Panc1 (cell line): Measurements from ENCODE around the gene NEK6. TPM values are rescaled to one million over a fixed set of nuclear protein-coding genes. Genes with fewer than 3 reads are reported as not detected.
A peak's percentile ranks its signal among the peaks of the same experiment; 100 is the strongest.

Source experiments
- ATAC-seq: fragments of 200-7000 bp; cut with Tn5 transposase; 2 replicates; pipeline ENCODE4 v1.9.1; 2020; ENCODE audit warnings: mild to moderate bottlenecking, moderate library complexity
- BruUV-seq: library from RNA; stranded (reverse); fragments of 400-500 nt; replicated peaks from 2 replicates; lab custom pipeline; 2021; lab: Mats Ljungman, UMichigan
- CTCF ChIA-PET: fragments of 300-600 bp; sonication (Branson Sonifier 250); formaldehyde crosslinking; loops from one replicate; lab custom pipeline; 2022; ENCODE audit warnings: antibody characterized with exemption; lab: Charles Lee
- POLR2A ChIA-PET: fragments of 300-600 bp; sonication (Branson Sonifier 250); formaldehyde crosslinking; loops from one replicate; lab custom pipeline; 2022; ENCODE audit warnings: antibody characterized with exemption; lab: Charles Lee
- DNase-seq: peaks from one replicate; pipeline ENCODE4 v3.0.0-alpha.2; 2010; ENCODE audit warnings: low read depth, low spot score
- H3K27ac ChIP-seq: 2 replicates; pipeline ENCODE4 v1.5.1; 2011; ENCODE audit warnings: mild to moderate bottlenecking, low read length, inconsistent platforms
- H3K27me3 ChIP-seq: fragments of 200-500 bp; sonication (Bioruptor generic); 2 replicates; pipeline ENCODE4 v1.6.0; 2014; ENCODE audit warnings: low read length, inconsistent platforms; ENCODE audit not compliant: control insufficient read depth, insufficient read depth
- H3K36me3 ChIP-seq: fragments of 200-500 bp; sonication (Bioruptor generic); 2 replicates; pipeline ENCODE4 v1.5.1; 2014; ENCODE audit warnings: inconsistent platforms, mild to moderate bottlenecking, low read length, moderate library complexity; ENCODE audit not compliant: control insufficient read depth, insufficient read depth
- H3K4me1 ChIP-seq: 2 replicates; pipeline ENCODE4 v1.5.1; 2011; ENCODE audit warnings: inconsistent platforms, mild to moderate bottlenecking, low read length, moderate library complexity; ENCODE audit not compliant: control insufficient read depth, insufficient read depth
- H3K4me3 ChIP-seq, 2 experiments: 2 replicates each; pipeline ENCODE4 v1.5.1; 2011 to 2012; ENCODE audit warnings: low read depth in 2 of 2, low read length in 2 of 2, mild to moderate bottlenecking in 2 of 2, inconsistent platforms in 1 of 2, moderate library complexity in 1 of 2
- H3K9me3 ChIP-seq: fragments of 200-500 bp; sonication (Bioruptor generic); 2 replicates; pipeline ENCODE4 v1.5.1; 2014; ENCODE audit warnings: low read depth, mild to moderate bottlenecking, inconsistent platforms, low read length, moderate library complexity; ENCODE audit not compliant: control insufficient read depth, insufficient read depth
- POLR2AphosphoS5 ChIP-seq: IDR thresholded peaks from 2 replicates; pipeline ENCODE4 v1.6.1; 2012; ENCODE audit warnings: mild to moderate bottlenecking, low read depth, low read length, moderate library complexity
- SIN3A ChIP-seq: IDR thresholded peaks from 2 replicates; pipeline ENCODE4 v1.6.1; 2012; ENCODE audit warnings: low read depth, mild to moderate bottlenecking, low read length, moderate library complexity, borderline replicate concordance; ENCODE audit not compliant: insufficient read depth
- TCF7L2 ChIP-seq: IDR thresholded peaks from 2 replicates; pipeline ENCODE4 v1.6.1; 2011; ENCODE audit warnings: mild to moderate bottlenecking, low read depth, low read length, inconsistent platforms
- in situ Hi-C: cut with HindIII; loops from 2 replicates; pipeline ENCODE4 v1.10.0; 2016; ENCODE audit warnings: low sequenced_read_pairs, low pct_unique_long_range_greater_than_20kb
- intact Hi-C: fragments of 100-400 bp; cut with micrococcal nuclease; formaldehyde crosslinking; loops from one replicate; pipeline ENCODE4 v1.10.0; 2022; ENCODE audit not compliant: unreplicated experiment
- total RNA-seq: library from RNA; stranded (reverse); gene quantifications from one replicate; pipeline ENCODE4 v1.2.1, GENCODE V29; 2021; ENCODE audit not compliant: unreplicated experiment
- TF ChIP-seq, protein P1 (sequence below), 2 experiments: IDR thresholded peaks; 2 replicates each; pipeline ENCODE4 v1.6.1; 2011 to 2012; ENCODE audit warnings: low read depth in 2 of 2, control low read depth in 1 of 2, low read length in 1 of 2, mild to moderate bottlenecking in 1 of 2, moderate library complexity in 1 of 2; ENCODE audit not compliant: insufficient read depth in 1 of 2
- TF ChIP-seq, protein P2 (sequence below): fragments of 450-650 bp; IDR thresholded peaks from 2 replicates; pipeline ENCODE4 v1.5.1; 2017; ENCODE audit warnings: mild to moderate bottlenecking

NEK6 gene
- total RNA-seq, 1 experiment from 2014 or later = 56.3 TPM

DNA sequence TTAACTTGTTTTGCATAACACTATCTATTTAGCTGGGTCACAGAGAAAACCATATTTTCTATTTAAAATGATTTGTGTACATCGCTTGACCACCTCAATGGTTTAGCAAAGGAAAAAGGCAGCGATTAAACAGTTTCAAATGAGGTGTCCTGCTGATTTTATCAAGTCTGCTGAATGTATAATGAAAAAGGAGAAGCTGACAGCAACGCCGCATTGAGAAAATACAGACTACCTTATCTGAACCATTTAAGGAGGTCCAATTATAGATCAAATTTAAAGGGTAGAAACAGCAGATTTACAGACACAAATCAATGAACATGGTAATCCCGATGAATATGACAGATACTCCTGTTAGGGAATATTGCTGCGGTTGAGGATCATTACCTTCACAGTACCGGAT is 127.9 kb downstream of the NEK6 start:
- Histone ChIP-seq H3K4me3 (no peak overlapping the region), H3K9me3 (no peaks in the 10 kb centered on the region), H3K27me3 (no peaks in the 10 kb centered on the region), H3K27ac (peak overlapping the region; percentile 31; the same call in 1 of the 2 replicates), H3K4me1 (peaks cover 55% of the 10 kb centered on the region), H3K36me3 (peaks cover 6% of the 10 kb centered on the region)
- no TSS peak for BruUV-seq
- TF ChIP-seq TCF7L2 (no peak), SIN3A (no peak), POLR2AphosphoS5 (no peak)
- TF ChIP-seq, protein P1, sequence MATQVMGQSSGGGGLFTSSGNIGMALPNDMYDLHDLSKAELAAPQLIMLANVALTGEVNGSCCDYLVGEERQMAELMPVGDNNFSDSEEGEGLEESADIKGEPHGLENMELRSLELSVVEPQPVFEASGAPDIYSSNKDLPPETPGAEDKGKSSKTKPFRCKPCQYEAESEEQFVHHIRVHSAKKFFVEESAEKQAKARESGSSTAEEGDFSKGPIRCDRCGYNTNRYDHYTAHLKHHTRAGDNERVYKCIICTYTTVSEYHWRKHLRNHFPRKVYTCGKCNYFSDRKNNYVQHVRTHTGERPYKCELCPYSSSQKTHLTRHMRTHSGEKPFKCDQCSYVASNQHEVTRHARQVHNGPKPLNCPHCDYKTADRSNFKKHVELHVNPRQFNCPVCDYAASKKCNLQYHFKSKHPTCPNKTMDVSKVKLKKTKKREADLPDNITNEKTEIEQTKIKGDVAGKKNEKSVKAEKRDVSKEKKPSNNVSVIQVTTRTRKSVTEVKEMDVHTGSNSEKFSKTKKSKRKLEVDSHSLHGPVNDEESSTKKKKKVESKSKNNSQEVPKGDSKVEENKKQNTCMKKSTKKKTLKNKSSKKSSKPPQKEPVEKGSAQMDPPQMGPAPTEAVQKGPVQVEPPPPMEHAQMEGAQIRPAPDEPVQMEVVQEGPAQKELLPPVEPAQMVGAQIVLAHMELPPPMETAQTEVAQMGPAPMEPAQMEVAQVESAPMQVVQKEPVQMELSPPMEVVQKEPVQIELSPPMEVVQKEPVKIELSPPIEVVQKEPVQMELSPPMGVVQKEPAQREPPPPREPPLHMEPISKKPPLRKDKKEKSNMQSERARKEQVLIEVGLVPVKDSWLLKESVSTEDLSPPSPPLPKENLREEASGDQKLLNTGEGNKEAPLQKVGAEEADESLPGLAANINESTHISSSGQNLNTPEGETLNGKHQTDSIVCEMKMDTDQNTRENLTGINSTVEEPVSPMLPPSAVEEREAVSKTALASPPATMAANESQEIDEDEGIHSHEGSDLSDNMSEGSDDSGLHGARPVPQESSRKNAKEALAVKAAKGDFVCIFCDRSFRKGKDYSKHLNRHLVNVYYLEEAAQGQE (IDR thresholded peaks at IDR 0.05; ENCODE audit: insufficient read depth in 1 of 2, low read depth in 2 of 2, low read length in 1 of 2) = no peak
- TF ChIP-seq, protein P2, sequence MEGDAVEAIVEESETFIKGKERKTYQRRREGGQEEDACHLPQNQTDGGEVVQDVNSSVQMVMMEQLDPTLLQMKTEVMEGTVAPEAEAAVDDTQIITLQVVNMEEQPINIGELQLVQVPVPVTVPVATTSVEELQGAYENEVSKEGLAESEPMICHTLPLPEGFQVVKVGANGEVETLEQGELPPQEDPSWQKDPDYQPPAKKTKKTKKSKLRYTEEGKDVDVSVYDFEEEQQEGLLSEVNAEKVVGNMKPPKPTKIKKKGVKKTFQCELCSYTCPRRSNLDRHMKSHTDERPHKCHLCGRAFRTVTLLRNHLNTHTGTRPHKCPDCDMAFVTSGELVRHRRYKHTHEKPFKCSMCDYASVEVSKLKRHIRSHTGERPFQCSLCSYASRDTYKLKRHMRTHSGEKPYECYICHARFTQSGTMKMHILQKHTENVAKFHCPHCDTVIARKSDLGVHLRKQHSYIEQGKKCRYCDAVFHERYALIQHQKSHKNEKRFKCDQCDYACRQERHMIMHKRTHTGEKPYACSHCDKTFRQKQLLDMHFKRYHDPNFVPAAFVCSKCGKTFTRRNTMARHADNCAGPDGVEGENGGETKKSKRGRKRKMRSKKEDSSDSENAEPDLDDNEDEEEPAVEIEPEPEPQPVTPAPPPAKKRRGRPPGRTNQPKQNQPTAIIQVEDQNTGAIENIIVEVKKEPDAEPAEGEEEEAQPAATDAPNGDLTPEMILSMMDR = no peak
- ATAC-seq = no peak
- no peak for DNase-seq
- intact Hi-C loops = no loop called here
- POLR2A ChIA-PET = no interaction called here
- in situ Hi-C loops = no loop called here
- CTCF ChIA-PET = no interaction called here

DNA sequence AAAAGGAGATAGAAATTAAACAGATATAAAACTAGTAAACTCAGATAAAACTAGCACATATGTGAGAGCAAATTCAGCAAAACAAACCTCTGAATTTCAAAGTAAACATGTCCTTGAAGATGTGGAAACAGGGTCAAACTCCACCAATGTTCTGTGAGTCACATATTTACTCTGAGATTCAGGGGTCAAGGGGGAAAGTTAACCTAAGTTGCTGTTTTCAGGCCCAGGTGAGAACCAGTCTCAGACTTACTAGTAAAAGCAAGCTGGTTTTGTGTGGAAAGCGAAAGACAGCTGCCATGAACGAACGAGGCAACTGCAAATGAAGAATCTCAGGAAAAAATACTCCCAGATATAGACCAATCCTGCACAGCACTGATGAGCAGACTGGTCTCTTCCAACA is 128.5 kb downstream of the NEK6 start:
- Histone ChIP-seq H3K4me3 (peak overlapping the region in 1 of 2 experiments; percentile 20; a peak in 2 of 4 replicates), H3K36me3 (peaks cover 6% of the 10 kb centered on the region), H3K4me1 (peaks cover 61% of the 10 kb centered on the region), H3K27ac (peak overlapping the region; percentile 97), H3K27me3 (no peaks in the 10 kb centered on the region), H3K9me3 (no peaks in the 10 kb centered on the region)
- in situ Hi-C loops (no loop called here), intact Hi-C loops (no loop called here)
- ChIA-PET POLR2A (interaction anchor here (0.7 kb wide), 2 partner anchors 14 to 126 kb away, joined by 4 read pairs; no protein-coding TSS in a partner anchor), CTCF (interaction anchor here (0.5 kb wide), 1 partner anchor 312 kb away, joined by 3 read pairs; no protein-coding TSS in a partner anchor)
- ATAC-seq = no peak
- no TSS peak for BruUV-seq
- TF ChIP-seq SIN3A (no peak), TCF7L2 (no peak), POLR2AphosphoS5 (no peak)
- TF ChIP-seq, protein P1 (IDR thresholded peaks at IDR 0.05; ENCODE audit: insufficient read depth in 1 of 2, low read depth in 2 of 2, low read length in 1 of 2) = no peak
- TF ChIP-seq, protein P2 = no peak
- DNase-seq = no peak
